ENCODE measurements around the gene SNX14. TPM values are rescaled to one million over a fixed set of nuclear protein-coding genes. Genes with fewer than 3 reads are reported as not detected.

SNX14 gene
- total RNA-seq, 2 donors from 2014 or later, result 38.0 to 39.5 TPM

DNA sequence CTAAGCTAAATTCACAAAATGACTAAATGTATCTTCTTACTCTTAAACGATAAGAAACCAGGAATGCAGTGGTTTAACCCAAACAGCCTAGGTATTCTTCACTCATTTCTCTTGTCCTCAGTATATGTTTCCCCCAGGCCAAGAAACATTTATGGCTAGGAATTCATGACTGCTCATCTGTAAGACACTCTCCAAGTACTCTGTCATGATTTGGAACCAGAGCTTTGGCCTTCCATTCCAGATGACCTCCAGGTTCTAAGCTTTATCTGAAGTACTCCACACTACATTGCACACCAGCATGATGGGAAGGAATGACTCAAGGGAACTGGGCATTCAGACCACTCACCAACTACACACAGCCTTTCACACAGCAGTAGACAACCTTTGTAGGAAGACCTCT lies 114.5 kb downstream of the SNX14 start:
- no peak for DNase-seq
- no peak for ATAC-seq
- intact Hi-C loops (cut with DNase I), result no loop called here

DNA sequence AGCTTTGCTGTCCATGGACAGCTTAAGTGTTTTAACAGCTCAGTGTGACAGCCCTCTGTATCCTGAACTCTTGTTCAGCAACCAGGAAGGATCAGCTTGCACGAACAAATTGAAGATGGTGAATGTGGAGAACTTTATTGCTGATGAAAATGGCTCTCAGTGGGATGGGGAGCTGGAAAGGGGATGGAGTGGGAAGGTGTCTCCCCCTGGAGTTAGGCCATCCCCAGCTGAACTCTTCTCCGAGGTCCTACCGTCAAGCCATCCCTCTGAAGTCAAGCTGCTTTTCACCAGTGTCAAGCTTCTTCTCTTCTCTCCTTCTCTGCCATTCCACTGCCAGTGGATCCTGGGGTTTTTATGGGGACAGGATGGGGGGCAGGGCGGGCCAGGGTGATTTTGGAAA lies 117.1 kb downstream of the SNX14 start:
- intact Hi-C loops (cut with DNase I), result no loop called here

DNA sequence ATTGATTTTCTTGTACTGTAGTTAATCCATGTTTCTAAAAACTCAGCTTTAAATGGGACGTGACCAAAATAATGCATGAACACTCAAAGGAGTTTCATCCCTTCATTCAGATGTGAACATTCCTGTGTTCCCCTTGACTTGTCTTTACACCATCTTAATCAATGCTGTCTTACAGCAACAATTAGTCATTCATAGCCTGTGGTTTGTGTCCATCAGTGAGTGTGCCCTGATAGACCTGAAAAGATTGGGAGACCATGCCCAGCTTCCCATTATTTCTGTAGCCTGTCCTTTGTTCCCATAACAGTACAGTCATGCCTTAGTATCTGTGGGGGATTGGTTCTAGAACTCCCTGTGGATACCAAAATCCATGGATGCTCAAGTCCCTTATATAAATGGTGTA lies 119.9 kb downstream of the SNX14 start:
- DNase-seq (no peak), ATAC-seq (no peak)
- intact Hi-C loops (cut with DNase I), result no loop called here

More for the DNA sequence above, 117.1 kb downstream of the SNX14 start:
- DNase-seq (no peak), ATAC-seq (no peak)

DNA sequence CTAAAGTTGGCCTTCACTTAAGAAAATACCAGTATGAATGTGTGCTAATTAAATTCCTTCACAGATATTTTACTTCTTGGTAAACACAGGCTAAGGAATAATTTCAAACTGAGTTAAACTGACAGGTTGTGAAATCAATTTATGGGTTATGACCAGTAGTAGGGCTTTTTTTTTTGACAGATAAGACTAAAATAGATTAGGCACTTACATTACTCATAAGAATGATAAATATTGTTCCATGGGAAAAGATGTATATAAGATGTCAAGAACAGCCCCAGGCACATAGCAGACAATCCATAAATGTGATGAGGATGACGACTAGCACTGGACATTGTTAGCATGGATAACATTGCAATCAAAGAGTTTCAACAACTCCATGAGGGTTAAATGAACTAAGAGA lies 120.9 kb downstream of the SNX14 start:
- DNase-seq, result no peak
- peak in 1 of 2 donors; percentile 30 for ATAC-seq
- intact Hi-C loops (cut with DNase I), result no loop called here

DNA sequence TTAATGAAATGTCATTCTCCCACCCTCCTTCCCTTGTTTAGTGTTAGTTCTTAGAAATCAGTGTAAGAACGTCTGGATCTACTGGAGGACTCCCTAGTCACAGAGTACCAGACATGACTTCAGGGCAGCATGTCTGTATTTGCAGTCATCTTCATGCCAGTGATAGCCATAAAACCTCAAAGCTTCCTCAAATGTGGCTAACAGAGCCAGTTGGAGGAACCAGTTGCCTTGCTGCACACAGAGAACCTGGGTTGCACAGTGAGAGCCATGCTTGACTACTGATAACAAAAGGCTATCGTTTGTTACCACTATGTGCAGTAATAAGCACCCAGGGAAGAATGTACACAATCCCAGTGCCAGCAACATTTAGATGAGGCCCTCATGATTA lies 123.6 kb downstream of the SNX14 start:
- intact Hi-C loops (cut with DNase I), result no loop called here
- DNase-seq (no peak), ATAC-seq (no peak)

DNA sequence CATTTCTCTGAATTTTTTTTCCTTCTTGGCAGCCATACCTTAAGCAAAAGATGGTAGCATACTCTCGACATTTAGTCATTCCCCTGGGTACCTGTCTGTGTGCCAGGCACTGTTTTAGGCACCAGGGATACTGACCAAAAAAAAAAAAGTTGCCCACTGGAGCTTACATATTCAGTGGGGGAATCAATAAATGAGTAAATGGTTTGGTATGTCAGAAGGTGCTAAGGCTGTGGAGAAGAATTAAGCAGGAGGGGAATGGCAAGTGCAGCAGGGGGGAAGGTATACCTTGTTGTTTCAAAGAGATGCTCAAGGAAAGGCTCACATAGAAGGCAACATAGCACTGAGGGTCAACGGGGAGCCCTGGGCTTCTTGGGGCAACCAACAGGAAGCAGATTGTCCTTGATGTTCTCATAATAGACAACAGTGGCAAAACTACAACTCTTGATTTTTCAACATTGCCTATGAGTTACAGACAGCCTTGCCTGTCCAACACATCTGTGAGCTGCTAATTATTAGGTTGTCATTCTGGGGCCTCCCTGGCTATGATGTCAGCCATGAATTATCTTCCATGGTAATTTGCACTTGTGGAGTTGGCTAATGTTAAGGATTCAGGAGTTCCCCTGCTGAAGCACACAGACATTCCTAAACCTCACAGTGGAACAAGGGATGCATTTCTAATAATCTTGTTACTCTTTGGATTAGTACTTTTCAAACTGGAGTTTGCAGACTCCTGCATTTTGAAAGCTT lies 124.2 kb downstream of the SNX14 start:
- DNase-seq, result no peak
- ATAC-seq, result no peak
- intact Hi-C loops (cut with DNase I), result no loop called here

GRCh38 chr6:85468326-85468725 lies 125.3 kb downstream of the SNX14 start:
- intact Hi-C loops (cut with DNase I), result no loop called here
- DNase-seq (no peak), ATAC-seq (no peak)

- DNase-seq (no peak), ATAC-seq (no peak)
- intact Hi-C loops (cut with DNase I), result no loop called here
Observed at GRCh38 chr6:85465762-85466161, 127.9 kb downstream of the SNX14 start.

GRCh38 chr6:85464722-85465150 lies 128.9 kb downstream of the SNX14 start:
- peak in 1 of 2 donors; percentile 27 for ATAC-seq
- intact Hi-C loops (cut with DNase I), result no loop called here
- DNase-seq, result no peak

GRCh38 chr6:85464260-85464644 lies 129.4 kb downstream of the SNX14 start:
- intact Hi-C loops (cut with DNase I), result no loop called here
- peak; percentile 32 to 44 for ATAC-seq
- peak; percentile 58 for DNase-seq

GRCh38 chr6:85463621-85464259 lies 129.9 kb downstream of the SNX14 start:
- intact Hi-C loops (cut with DNase I), result no loop called here
- DNase-seq (no peak), ATAC-seq (no peak)

DNA sequence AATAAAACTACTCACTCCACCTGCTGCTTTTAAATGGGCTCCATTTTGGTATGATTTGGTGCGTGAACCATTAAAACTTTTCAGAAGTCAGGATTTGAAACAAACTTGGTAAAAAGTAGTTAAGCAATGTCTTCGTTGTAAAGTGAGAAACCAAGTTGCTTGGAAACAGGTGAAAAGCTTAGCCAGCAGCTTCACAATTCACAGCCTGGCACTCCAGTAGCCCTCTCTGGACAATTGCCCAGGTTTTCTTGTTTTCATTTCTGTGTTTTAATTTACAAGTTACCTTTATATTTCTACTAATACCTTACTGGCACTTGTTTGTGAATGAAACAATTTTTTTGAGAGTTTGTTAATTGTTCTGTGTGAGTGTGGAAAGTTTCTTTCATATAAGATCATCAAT lies 131.0 kb downstream of the SNX14 start:
- ATAC-seq, result no peak
- intact Hi-C loops (cut with DNase I), result no loop called here

DNA sequence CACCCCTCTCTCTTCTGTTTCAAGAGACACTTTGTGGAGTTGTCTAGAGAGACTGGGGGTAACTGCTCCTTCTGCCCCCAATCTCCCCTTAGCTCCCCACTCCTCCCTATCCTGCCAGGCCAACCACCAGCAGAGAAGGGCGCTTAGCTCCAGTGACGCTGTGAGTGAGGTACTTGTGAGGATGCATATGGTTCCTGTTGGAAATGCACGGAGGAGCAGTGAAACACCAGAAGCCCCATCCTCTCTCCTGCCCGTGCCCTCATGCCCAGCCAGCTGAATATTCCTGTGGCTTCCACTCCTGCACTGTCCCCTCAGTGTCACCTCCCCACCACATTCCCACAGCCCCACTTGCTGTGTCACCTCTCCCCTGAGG lies 131.9 kb downstream of the SNX14 start:
- ATAC-seq (no peak), DNase-seq (no peak)
- intact Hi-C loops (cut with DNase I), result no loop called here

More for the DNA sequence above, 131.0 kb downstream of the SNX14 start:
- DNase-seq, result no peak

GRCh38 chr6:85460921-85461797 lies 132.5 kb downstream of the SNX14 start:
- intact Hi-C loops (cut with DNase I), result no loop called here
- ATAC-seq, result peak in 1 of 2 donors; percentile 65
- DNase-seq, result no peak

- DNase-seq (no peak), ATAC-seq (peak in 1 of 2 donors; percentile 21)
- intact Hi-C loops (cut with DNase I), result no loop called here
Observed at GRCh38 chr6:85460154-85460920, 133.3 kb downstream of the SNX14 start.

DNA sequence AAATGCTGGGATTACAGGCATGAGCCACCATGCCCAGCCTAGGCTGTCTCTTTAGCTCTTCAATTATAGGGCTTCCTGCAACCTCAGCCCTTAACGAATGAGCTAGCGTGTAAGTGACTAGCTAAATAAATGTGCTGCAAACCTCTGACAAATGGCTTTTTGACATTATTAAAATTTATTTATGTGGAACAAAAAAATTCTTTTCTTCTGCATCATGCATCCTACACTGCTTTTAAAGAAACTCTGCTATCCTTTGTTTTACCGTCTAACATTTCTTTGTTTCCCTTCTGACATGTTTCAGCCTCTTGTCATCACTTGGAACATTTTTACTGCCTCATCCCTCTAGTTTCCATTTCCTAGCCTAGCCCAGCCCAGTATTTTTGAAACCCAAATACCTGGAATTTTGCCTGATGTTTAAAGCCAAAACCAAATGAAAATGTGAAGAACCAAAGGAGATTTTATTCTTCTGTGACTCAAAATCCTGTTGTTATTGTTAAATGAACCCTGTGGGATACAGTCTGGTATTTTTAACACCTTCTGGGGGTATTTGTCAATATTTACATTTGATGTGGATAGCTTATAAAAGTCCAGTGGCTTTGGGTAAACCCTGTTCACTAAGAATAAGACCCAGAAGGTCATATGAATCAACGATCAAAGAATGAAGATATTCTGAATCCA lies 134.3 kb downstream of the SNX14 start:
- intact Hi-C loops (cut with DNase I), result no loop called here
- ATAC-seq (peak; percentile 31 to 71), DNase-seq (no peak)

- intact Hi-C loops (cut with DNase I), result no loop called here
- ATAC-seq, result peak in 1 of 2 donors; percentile 28
- no peak for DNase-seq
Observed at GRCh38 chr6:85458782-85459181, 134.9 kb downstream of the SNX14 start.

DNA sequence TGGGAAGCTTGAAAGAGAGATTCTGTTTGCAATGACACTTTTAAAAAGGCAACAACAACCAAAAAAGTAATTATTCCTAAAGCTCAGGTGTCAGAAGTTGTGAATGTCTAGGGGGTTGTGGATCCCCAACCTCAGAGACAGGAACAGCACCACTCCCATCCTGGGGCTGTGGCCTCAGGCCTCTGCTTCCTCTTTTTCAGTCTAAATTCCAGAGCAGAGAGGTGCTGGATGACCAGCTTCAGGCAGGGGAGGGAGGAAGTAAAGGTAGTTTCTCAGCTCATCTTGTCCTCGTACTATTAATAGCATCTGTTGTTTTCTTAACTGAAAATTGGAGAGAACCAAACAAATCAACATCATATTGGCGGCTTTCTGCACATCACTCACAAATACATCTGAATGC lies 135.5 kb downstream of the SNX14 start:
- ATAC-seq (no peak), DNase-seq (no peak)
- intact Hi-C loops (cut with DNase I), result no loop called here

DNA sequence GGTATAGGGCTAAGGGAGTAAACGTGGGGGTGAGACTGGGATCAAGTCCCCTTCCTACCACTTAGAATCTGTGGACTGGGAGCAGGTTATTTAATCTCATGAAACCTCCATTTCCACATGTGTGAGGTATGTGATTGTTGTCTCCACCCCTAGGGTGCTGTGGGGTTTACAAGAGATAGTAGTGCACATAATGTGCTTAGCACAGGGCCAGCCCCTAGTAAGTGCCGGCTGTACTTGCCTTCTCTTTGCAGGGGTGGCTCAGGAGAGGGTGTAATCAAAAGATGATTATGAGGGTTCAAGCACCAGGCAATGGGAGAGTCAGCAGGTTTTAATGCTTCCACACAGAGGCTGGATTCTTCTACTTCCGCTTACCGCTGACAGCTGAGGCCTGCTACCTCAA lies 136.9 kb downstream of the SNX14 start:
- intact Hi-C loops (cut with DNase I), result no loop called here
- ATAC-seq, result no peak
- no peak for DNase-seq

Measured in left cardiac atrium (tissue), 4 donors.